ENCODE results near the gene CACNA1B. TPM values are rescaled to one million over a fixed set of nuclear protein-coding genes. Genes with fewer than 3 reads are reported as not detected.

Gene CACNA1B
- total and polyA plus RNA-seq, 11 donors = 0.03 to 0.25 (median 0.13) TPM

- 73 to 89% (median 78%) methylated on average over 3 to 7 of the region's 7 CpGs for WGBS, 4 donors
- TF ChIP-seq POLR2A (IDR thresholded peaks at IDR 0.05) = no peak
- TF ChIP-seq, protein P1, sequence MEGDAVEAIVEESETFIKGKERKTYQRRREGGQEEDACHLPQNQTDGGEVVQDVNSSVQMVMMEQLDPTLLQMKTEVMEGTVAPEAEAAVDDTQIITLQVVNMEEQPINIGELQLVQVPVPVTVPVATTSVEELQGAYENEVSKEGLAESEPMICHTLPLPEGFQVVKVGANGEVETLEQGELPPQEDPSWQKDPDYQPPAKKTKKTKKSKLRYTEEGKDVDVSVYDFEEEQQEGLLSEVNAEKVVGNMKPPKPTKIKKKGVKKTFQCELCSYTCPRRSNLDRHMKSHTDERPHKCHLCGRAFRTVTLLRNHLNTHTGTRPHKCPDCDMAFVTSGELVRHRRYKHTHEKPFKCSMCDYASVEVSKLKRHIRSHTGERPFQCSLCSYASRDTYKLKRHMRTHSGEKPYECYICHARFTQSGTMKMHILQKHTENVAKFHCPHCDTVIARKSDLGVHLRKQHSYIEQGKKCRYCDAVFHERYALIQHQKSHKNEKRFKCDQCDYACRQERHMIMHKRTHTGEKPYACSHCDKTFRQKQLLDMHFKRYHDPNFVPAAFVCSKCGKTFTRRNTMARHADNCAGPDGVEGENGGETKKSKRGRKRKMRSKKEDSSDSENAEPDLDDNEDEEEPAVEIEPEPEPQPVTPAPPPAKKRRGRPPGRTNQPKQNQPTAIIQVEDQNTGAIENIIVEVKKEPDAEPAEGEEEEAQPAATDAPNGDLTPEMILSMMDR (IDR thresholded peaks at IDR 0.05) = no peak
- ATAC-seq (no peak), DNase-seq (peak in 1 of 5 donors; percentile 26)
- Histone ChIP-seq H3K4me1 (no peaks in the 10 kb centered on the region), H3K27me3 (peaks cover 0 to 6% (median 0%) of the 10 kb centered on the region in 9 donors), H3K9me3 (no peaks in the 10 kb centered on the region), H3K4me3 (no peak overlapping the region), H3K36me3 (no peaks in the 10 kb centered on the region), H3K27ac (no peak overlapping the region)
- intact Hi-C loops (cut with DNase I) = no loop called here
These were observed 107.1 kb downstream of the CACNA1B start for GRCh38 chr9:137984520-137985257.

DNA sequence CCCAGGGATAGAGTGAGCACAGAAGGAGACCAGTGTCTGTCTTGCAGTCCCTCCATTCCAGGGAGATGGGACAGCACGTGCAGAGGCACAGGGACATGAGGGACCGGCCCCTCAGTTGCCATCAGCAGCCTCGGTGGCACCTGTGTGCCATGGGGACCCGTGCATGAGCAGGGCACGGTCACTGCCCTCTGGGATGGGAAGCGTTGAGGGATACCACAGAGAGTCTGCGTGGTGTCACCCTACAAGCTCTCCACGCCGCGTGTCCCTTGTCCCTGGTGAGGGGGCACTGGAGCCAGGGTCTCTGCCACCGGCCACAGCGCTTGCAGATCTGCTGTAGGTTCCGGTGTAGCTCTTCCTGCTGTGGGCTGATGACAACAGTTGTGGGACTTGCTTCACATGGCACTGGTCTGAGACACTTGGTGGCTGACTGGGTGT, 108.1 kb downstream of the CACNA1B start:
- intact Hi-C loops (cut with DNase I) = no loop called here
- TF ChIP-seq, protein P1 (IDR thresholded peaks at IDR 0.05) = no peak
- peaks cover 0 to 9% (median 0%) of the 10 kb centered on the region in 9 donors for H3K27me3 ChIP-seq

GRCh38 chr9:137986268-137987099, 108.9 kb downstream of the CACNA1B start:
- Histone ChIP-seq H3K9me3 (no peaks in the 10 kb centered on the region), H3K36me3 (no peaks in the 10 kb centered on the region), H3K27me3 (peaks cover 0 to 15% (median 0%) of the 10 kb centered on the region in 9 donors), H3K27ac (no peak overlapping the region), H3K4me3 (no peak overlapping the region), H3K4me1 (no peaks in the 10 kb centered on the region)
- ATAC-seq (no peak), DNase-seq (peak in 1 of 5 donors; percentile 51)
- TF ChIP-seq POLR2A (IDR thresholded peaks at IDR 0.05) = no peak
- TF ChIP-seq, protein P1 (IDR thresholded peaks at IDR 0.05) = no peak
- 82 to 86% (median 85%) methylated on average over 17 to 22 of the region's 22 CpGs for WGBS, 4 donors
- intact Hi-C loops (cut with DNase I) = no loop called here

More for the DNA sequence above, 108.1 kb downstream of the CACNA1B start:
- Histone ChIP-seq H3K4me1 (no peaks in the 10 kb centered on the region), H3K27ac (no peak overlapping the region), H3K4me3 (no peak overlapping the region), H3K36me3 (no peaks in the 10 kb centered on the region), H3K9me3 (no peaks in the 10 kb centered on the region)
- DNase-seq = peak in 1 of 5 donors; percentile 52
- WGBS, 4 donors = 91 to 96% (median 94%) methylated on average over 12 to 13 of the region's 13 CpGs
- ATAC-seq = no peak
